ENCODE results near the gene CCNI2.

DNA sequence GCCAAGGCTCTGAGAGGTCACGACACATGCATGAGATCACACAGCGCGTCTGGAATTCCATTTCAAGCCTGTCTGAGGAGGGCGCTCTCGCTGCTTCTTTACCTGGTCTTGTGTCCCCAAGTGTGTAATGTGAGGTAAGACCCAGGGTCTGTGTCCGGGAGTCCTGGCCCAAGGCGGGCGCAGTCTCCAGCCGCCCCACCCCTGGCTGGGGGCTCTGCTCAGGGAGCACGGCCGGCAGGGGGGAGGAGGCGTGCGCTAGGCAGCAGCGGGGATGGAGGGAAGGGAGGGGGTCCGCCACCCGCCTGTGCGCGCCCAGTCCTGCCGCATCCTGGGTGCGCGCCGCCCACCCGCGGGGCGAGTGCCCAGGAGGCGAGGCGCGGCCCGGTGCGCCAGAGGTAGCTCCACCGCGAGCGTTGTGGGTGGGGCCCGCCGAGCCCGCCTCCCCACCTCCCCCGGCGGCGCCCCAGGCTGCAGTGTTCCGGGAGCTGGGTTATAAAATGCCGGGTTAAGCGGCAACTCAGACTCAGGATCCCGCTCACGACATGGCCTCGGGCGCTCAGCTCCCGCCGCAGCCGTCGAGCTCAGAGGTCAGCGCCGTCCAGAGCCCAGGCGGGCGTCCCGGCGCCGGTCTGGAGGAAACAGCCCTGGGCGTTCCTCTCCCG, at the start of gene CCNI2:
- TF ChIP-seq GATA3 (IDR thresholded peaks at IDR 0.05; ENCODE audit: low read depth, low read length) (no peak), GATA2 (IDR thresholded peaks at IDR 0.05; ENCODE audit: low read depth, low read length) (no peak)

All from SH-SY5Y (cell line).